GM12892 (cell line): Measurements from ENCODE around the gene WFDC5.

Experiments used
- DNase-seq: peaks from one replicate; pipeline ENCODE4 v3.0.0; 2011; ENCODE audit not compliant: insufficient read length
- FAIRE-seq: peaks from 2 replicates; lab custom pipeline; 2011; peaks lifted over from hg19 to GRCh38; lab: Jason Lieb, UNC
- POLR2A ChIP-seq: IDR thresholded peaks from 2 replicates; pipeline ENCODE4 v1.6.1; 2011; ENCODE audit warnings: low read depth, low read length, control low read depth
- POLR2AphosphoS5 ChIP-seq: IDR thresholded peaks from 2 replicates; pipeline ENCODE4 v1.6.1; 2011; ENCODE audit warnings: low read depth, low read length, control low read depth
- TAF1 ChIP-seq: IDR thresholded peaks from 2 replicates; pipeline ENCODE4 v1.6.1; 2011; ENCODE audit warnings: low read depth, mild to moderate bottlenecking, control low read depth, low read length, borderline replicate concordance

Gene WFDC5

DNA sequence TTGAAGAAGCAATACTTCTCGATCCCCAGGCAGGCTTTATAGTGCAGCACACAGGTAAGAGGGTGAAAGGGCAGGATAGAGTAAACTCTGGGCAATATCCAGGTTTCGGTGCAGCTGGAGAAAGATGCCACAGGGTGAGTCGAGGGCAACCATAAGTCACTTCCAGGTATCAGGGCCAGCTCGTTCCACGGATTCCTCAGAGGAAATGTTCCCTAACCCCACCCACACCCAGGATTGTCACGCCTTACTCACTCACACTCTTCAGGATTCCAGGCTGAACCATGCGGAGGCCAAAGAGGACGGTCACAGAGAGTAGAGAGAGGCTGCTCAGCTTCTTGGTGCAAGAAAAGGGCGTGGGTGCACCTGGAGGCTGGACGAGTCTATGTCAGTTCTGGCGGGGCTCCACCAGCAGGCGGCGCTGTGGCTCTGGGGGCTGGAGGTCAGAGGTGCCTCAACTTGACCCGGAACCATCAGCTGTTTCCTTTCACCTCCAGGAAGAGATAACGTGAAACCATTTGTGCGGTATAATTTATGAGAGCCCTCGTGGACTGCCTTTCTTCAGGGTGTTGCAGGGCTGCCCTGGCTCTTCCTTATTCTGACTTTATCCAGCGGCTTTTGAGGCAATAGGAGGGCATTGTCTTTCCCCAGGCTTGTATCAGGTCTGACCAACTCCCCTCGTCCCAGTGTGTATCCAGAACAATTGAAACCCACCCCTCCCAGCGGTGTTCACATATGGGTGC lies 23.8 kb upstream of the WFDC5 start:
- FAIRE-seq = no peak
- TF ChIP-seq POLR2A (no peak), POLR2AphosphoS5 (no peak), TAF1 (no peak)
- DNase-seq = no peak

DNA sequence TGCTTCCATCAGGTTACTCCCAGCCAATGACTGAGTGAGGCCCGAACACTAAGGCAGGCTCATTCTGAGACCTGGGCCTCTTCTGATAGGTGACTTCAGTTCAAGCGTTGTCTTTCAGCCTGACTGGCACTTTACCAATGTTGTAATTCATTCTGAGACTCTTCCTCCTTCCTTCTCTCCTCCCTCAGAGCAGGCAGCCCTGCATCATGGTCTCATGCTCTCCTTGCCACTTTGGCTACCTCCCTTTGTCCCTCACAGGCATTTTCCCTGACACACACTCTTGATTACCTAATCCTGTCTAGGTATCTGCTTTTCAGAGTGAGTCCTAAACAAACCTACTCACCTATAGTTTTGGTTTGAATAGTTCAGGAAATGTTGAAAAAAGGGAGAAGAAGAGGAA lies 21.9 kb upstream of the WFDC5 start:
- TF ChIP-seq TAF1 (no peak), POLR2A (no peak), POLR2AphosphoS5 (no peak)
- DNase-seq = no peak
- no peak for FAIRE-seq

DNA sequence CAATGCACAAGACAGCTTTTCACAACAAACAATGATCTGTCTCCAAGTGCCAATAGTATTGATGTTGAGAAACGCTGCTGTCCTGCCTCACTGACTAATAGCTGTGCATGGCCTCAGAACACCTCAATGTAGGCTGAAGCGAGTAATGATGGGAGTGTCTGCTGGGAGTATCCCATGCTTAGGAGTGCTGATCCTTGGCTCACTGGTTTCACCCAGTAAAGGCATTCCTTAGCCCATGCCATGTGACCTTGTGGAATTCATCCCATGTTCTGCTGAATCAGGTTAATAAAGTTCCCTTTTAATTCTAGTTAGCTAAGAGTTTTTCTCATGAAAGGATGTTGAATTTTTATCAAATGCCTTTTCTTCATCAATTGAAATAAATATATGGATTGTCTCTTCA lies 13.1 kb upstream of the WFDC5 start:
- no peak for DNase-seq
- no peak for FAIRE-seq
- no peak for TF ChIP-seq POLR2A

DNA sequence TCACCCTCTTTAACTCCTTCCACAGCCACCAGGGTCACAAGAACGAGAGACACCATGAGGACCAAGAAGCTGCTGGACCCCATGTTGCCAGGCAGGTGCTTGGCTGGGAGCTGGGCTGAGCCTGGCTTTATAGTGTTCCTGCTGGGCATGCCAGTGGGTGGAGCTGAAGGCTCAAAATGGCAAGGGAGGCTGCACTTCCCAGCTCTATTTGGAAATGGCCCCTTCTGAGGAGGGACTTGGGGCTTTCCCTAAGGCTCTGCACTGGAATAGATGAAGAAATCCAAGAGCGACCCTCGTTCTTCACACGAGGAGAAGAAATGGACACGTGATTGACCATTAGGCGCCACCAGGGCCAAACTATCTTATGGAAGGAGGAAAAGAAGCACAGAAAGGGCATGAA lies 9.4 kb upstream of the WFDC5 start, which contains the start of gene WFDC12:
Gene WFDC12 (minus strand): TSS at position 101 of the 400 bp plus-strand sequence. CDS start 18 bp downstream, at position 83.
- FAIRE-seq (no peak), DNase-seq (no peak)
- TF ChIP-seq POLR2A = no peak
- TF ChIP-seq TAF1 = no peak
- TF ChIP-seq POLR2AphosphoS5 = no peak

DNA sequence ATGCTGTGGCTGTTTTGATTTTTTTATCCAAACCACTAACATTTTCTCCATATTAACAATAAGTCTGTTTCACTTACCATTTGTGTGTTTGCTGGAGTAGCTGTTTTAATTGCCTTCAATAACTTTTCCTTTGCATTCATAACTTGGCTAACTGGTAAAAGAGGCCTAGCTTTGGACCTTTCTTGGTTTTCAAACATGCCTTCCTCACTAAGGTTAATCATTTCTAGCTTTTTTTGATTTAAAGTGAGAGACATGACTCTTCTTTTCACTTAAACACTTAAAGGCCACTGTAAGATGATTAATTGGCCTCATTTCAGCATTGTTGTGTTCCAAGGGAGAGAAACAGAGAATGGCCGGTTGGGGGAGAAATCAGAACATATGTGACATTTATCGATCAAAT lies 6.4 kb upstream of the WFDC5 start:
- DNase-seq (no peak), FAIRE-seq (no peak)
- TF ChIP-seq POLR2A = no peak
- no peak for TF ChIP-seq TAF1
- no peak for TF ChIP-seq POLR2AphosphoS5

DNA sequence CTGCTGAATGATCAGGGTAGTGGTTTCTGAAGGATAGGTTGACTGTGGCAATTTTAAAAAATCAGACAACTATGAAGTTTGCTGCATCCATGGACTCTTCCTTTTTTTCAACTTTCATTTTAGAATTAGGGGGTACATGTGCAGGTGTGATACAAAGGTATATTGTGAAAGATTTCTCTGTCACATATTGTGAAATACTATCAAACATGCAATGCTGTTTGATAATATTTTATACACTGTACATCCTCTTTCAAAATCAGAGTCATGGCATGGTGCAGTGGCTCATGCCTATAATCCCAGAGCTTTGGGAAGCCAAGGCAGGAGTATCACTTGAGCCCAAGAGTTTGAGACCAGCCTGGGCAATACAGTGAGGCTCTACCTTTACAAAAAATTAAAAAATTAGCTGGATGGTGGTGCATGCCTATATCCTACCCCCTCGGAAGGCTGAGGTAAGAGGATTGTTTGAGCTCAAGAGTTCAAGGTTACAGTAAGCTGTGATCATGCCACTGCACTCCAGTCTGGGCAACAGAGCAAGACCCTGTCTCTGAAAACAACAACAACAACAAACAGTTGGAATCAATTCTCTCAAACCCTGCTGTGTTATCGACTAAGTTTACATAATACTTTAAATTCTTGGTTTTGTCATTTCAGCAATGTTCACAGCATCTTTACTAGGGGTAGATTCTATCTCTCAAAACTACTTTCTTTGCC lies 4.7 kb upstream of the WFDC5 start:
- no peak for DNase-seq
- FAIRE-seq = no peak
- TF ChIP-seq POLR2A (no peak), POLR2AphosphoS5 (no peak), TAF1 (no peak)

DNA sequence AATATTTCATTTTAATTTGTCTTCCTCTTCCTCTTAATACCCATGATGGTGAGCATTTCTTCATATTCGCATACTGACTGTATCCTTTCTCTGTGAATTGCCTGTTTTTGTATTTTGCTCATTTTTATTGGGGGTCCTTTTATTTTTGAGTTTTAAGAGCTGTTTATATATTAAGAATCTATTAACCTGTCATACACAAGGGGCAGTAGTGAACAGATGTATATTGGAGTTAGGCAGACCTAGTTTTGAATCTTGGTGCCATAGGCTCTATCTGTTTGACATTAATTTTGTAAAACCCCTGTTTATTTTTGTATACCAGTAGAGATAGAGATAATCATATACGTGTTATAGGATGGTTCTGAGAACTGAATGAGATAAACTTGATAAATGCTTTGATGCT lies 3.1 kb upstream of the WFDC5 start:
- TF ChIP-seq POLR2AphosphoS5 = no peak
- DNase-seq (no peak), FAIRE-seq (no peak)

DNA sequence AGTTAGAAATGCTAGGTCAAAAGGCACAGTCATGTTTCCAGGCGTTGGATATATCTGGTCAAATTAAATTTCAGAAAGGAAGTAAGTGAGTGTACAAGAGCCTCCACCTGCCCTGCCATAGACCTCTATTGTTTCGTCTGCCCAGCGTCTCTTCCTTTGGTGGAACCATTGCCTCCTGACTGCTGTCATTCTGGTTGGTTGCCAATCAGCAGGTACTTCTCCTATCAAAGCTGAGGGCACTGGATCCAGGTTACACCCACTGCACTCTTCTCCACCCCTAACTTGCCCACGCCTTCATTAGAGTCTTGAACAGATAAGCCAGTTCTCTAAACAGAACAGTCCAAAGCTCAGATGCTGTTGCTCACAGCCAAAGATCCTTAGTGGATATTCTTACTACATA lies 2.6 kb upstream of the WFDC5 start:
- TF ChIP-seq POLR2AphosphoS5 = no peak
- FAIRE-seq (no peak), DNase-seq (no peak)

DNA sequence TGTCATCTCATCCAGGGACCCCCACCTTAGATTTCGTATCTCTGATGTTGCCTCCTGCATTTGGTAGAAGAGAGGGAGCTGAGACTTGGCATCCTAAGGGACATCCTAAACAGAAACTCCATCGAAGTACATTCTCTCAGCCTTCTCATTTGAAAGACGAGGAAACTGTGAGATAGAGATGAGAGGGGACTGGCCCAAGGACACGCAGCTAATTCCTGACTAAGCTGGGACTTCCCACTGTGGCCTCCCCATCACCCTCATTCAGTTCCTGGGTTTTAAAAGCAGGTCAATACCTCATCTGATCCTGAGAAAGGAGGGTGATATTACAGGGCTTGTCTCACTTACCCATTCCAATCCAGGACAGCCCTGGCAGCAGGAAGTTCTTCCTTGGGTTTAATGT lies 855 bp upstream of the WFDC5 start:
- DNase-seq = no peak
- TF ChIP-seq TAF1 (no peak), POLR2A (no peak), POLR2AphosphoS5 (no peak)
- FAIRE-seq = no peak

DNA sequence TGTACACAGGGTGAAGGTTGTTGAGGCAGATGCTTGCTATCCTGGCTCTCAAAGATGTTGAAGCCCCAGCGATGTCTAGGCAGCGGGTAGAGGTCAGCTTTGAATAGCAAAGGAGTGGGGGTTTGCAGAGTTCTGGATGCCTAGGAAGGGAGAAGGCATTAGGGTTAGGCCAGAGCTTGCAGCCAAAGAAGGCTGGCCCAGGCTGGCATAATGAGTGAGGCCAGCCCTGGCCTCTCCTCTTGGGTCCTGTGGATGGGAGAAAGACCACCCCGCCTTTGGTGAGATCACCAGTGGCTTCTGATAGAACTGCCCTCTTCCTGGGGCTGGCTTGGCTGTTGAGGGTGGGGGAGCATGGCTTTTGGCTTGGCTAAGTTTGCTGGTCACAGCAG lies 406 bp upstream of the WFDC5 start:
- no peak for FAIRE-seq
- DNase-seq = no peak
- TF ChIP-seq POLR2AphosphoS5 (no peak), POLR2A (no peak), TAF1 (no peak)

DNA sequence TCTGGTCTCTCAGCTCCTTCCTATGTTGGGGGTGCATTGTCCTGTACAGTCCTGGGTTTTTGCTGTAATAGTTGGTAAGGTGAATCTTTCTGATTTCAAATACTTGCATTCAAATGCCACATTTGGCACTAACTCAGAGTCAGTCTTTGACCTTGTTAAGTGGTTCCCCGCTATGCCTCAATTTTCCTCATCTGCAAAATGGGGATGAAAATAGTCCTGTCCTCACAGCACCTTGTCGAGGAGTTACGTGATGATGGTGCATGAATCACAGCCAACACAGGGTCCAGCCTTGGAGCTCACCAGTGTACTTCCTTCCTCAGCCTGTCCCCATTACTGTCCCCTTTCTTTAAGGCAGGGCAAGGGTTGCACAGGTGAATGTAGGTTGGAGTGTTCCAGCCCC lies 1.1 kb downstream of the WFDC5 start:
- DNase-seq (no peak), FAIRE-seq (no peak)
- TF ChIP-seq POLR2AphosphoS5 (no peak), TAF1 (no peak), POLR2A (no peak)

DNA sequence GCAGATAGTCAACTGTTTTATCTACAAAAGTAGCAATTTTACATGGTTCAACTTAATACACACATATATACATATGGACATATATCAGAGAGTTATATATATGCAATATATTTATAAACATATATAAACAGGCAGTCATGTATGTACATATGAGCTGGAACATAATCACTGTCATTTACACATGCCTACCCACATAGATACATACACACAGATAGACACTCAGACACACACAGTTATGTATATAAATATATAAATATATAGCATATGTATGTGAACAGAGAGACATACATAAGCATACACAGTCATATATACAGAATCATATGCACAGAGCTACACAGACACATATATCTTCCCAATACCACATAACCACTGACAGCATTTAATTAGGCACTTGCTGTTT lies 2.2 kb downstream of the WFDC5 start:
- FAIRE-seq (no peak), DNase-seq (no peak)
- TF ChIP-seq POLR2AphosphoS5 = no peak
- TF ChIP-seq TAF1 = no peak
- TF ChIP-seq POLR2A = no peak

DNA sequence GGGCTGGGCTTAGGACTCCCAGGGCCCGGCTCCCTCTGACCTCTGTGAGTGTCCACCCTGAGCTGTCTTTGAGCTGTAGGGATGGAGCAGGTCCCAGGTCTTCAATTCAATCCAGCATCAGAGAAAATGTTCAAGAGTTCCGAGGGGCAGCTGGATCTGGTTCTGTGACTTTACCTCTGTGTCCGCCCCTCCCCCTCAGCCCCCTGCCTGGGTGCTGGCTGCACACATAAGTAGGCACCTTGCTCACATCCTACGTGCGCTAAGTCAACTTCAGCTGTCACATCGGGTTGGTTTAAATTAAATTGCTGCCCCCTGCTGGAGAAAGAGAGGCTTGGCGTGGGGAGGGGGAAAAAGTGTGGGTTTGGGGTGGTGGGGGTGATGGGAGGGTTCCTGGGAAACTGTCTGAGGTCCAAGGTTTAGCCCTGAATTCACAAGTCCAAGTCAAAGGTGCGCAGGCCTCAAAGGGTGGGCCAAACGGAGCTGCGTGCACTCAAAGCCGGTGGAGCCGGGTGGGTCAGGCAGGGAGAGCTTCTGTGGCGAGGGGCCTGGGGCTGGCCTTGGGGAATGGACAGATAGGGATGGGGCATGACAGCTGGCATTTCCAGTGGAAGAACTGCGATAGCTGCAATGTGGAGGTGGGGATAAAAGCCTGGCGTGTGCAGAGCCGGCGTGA lies 3.0 kb downstream of the WFDC5 start:
- DNase-seq (no peak), FAIRE-seq (no peak)
- TF ChIP-seq TAF1 = no peak
- TF ChIP-seq POLR2AphosphoS5 = no peak
- no peak for TF ChIP-seq POLR2A

DNA sequence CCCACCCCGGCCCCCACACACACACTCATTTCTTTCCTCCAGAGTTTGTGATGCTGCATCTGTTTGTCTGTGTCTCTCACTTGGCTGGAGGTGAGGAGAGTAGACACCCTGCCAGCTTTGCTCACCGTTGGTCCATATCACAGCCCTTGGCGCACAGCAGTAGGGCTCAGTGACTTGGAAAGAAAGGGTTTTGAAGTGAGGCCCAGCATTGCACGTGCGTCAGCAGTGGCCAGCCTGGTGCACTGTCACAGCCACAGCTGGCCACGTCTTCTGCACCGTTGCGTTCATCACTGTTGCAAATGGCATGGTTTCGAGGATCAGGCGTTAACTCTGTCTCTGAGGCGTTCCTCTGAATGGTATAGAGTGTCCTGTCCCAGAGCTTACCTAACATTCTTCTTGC lies 3.7 kb downstream of the WFDC5 start:
- TF ChIP-seq TAF1 = no peak
- TF ChIP-seq POLR2A = no peak
- no peak for FAIRE-seq
- DNase-seq = no peak
